ENCODE results near the gene SMIM10. TPM values are rescaled to one million over a fixed set of nuclear protein-coding genes. Genes with fewer than 3 reads are reported as not detected.
"Not testable (repeated sequence)": the region's sequence is repeated elsewhere in the genome, so short reads cannot be mapped to it uniquely, and the experiment has no call there.

SMIM10 gene
- total and polyA plus RNA-seq, 3 experiments from 2014 or later: 0.36 to 1.4 (median 1.3) TPM

GRCh38 chrX:135000516-135000915 is 9.7 kb downstream of the SMIM10 start:
- peaks cover 10 to 15% of the 10 kb centered on the region in 2 donors for H3K27me3 Mint-ChIP-seq
- Histone ChIP-seq H3K27me3 (ENCODE audit: insufficient read depth, low read length, poor library complexity, severe bottlenecking) (no peaks in the 10 kb centered on the region), H3K27ac (ENCODE audit: low read depth, low read length) (no peak overlapping the region), H3K9me3 (ENCODE audit: low read length) (no peaks in the 10 kb centered on the region), H3K36me3 (ENCODE audit: insufficient read depth, low read length) (no peaks in the 10 kb centered on the region), H3K4me1 (ENCODE audit: insufficient read depth, low read length) (no peaks in the 10 kb centered on the region), H3K4me3 (ENCODE audit: low read length) (no peak overlapping the region)
- ChIA-PET CTCF (no interaction called here), POLR2A (no interaction called here)
- H3K4me1 Mint-ChIP-seq: peaks cover 9 to 15% (median 13%) of the 10 kb centered on the region in 3 donors
- H3K9me3 Mint-ChIP-seq: no peaks in the 10 kb centered on the region
- H3K36me3 Mint-ChIP-seq: no peaks in the 10 kb centered on the region
- DNase-seq: no peak
- no peak overlapping the region for H3K4me3 Mint-ChIP-seq
- H3K27ac Mint-ChIP-seq: no peak overlapping the region

- H3K36me3 Mint-ChIP-seq: no peaks in the 10 kb centered on the region
- H3K27ac Mint-ChIP-seq: peak overlapping the region in 5 of 8 donors; percentile 24 to 86 (median 42)
- Histone ChIP-seq H3K9me3 (ENCODE audit: low read length) (no peaks in the 10 kb centered on the region), H3K4me3 (ENCODE audit: low read length) (peak overlapping the region; percentile 65), H3K27me3 (ENCODE audit: insufficient read depth, low read length, poor library complexity, severe bottlenecking) (no peaks in the 10 kb centered on the region), H3K36me3 (ENCODE audit: insufficient read depth, low read length) (no peaks in the 10 kb centered on the region), H3K4me1 (ENCODE audit: insufficient read depth, low read length) (no peaks in the 10 kb centered on the region), H3K27ac (ENCODE audit: low read depth, low read length) (no peak overlapping the region)
- CTCF ChIA-PET: interaction anchor here (0.6 kb wide), 1 partner anchor 56 kb away, joined by 4 read pairs; no protein-coding TSS in a partner anchor
- peaks cover 9 to 15% (median 13%) of the 10 kb centered on the region in 3 donors for H3K4me1 Mint-ChIP-seq
- peaks cover 0 to 10% of the 10 kb centered on the region in 2 donors for H3K27me3 Mint-ChIP-seq
- DNase-seq: peak; percentile 83 to 91 (median 87)
- H3K9me3 Mint-ChIP-seq: no peaks in the 10 kb centered on the region
- peak overlapping the region; percentile 84 to 92 (median 87) for H3K4me3 Mint-ChIP-seq
- POLR2A ChIA-PET: no interaction called here
Measured at GRCh38 chrX:135003876-135004623, 13.3 kb downstream of the SMIM10 start.

GRCh38 chrX:135006187-135006586 is 15.4 kb downstream of the SMIM10 start:
- H3K9me3 Mint-ChIP-seq: no peaks in the 10 kb centered on the region
- H3K36me3 Mint-ChIP-seq: no peaks in the 10 kb centered on the region
- Histone ChIP-seq H3K27me3 (ENCODE audit: insufficient read depth, low read length, poor library complexity, severe bottlenecking) (no peaks in the 10 kb centered on the region), H3K4me1 (ENCODE audit: insufficient read depth, low read length) (no peaks in the 10 kb centered on the region), H3K27ac (ENCODE audit: low read depth, low read length) (no peak overlapping the region), H3K9me3 (ENCODE audit: low read length) (no peaks in the 10 kb centered on the region), H3K36me3 (ENCODE audit: insufficient read depth, low read length) (no peaks in the 10 kb centered on the region), H3K4me3 (ENCODE audit: low read length) (no peak overlapping the region)
- CTCF ChIA-PET: no interaction called here
- peaks cover 9 to 15% (median 13%) of the 10 kb centered on the region in 3 donors for H3K4me1 Mint-ChIP-seq
- H3K27me3 Mint-ChIP-seq: peaks cover 0 to 13% of the 10 kb centered on the region in 2 donors
- POLR2A ChIA-PET: no interaction called here
- H3K4me3 Mint-ChIP-seq: peak overlapping the region in 1 of 7 donors; percentile 36
- no peak for DNase-seq
- no peak overlapping the region for H3K27ac Mint-ChIP-seq

GRCh38 chrX:135009057-135009610 is 18.3 kb downstream of the SMIM10 start:
- POLR2A ChIA-PET: no interaction called here
- H3K4me3 Mint-ChIP-seq: no peak overlapping the region
- no peak for DNase-seq
- Histone ChIP-seq H3K4me3 (ENCODE audit: low read length) (no peak overlapping the region), H3K4me1 (ENCODE audit: insufficient read depth, low read length) (no peaks in the 10 kb centered on the region), H3K27me3 (ENCODE audit: insufficient read depth, low read length, poor library complexity, severe bottlenecking) (no peaks in the 10 kb centered on the region), H3K36me3 (ENCODE audit: insufficient read depth, low read length) (no peaks in the 10 kb centered on the region), H3K27ac (ENCODE audit: low read depth, low read length) (no peak overlapping the region), H3K9me3 (ENCODE audit: low read length) (no peaks in the 10 kb centered on the region)
- no peak overlapping the region for H3K27ac Mint-ChIP-seq
- H3K27me3 Mint-ChIP-seq: peaks cover 0 to 10% of the 10 kb centered on the region in 2 donors
- CTCF ChIA-PET: no interaction called here
- H3K9me3 Mint-ChIP-seq: no peaks in the 10 kb centered on the region
- no peaks in the 10 kb centered on the region for H3K36me3 Mint-ChIP-seq
- H3K4me1 Mint-ChIP-seq: peaks cover 3 to 6% (median 5%) of the 10 kb centered on the region in 3 donors

GRCh38 chrX:135009838-135010237 is 19.0 kb downstream of the SMIM10 start:
- H3K36me3 Mint-ChIP-seq: no peaks in the 10 kb centered on the region
- Histone ChIP-seq H3K27ac (ENCODE audit: low read depth, low read length) (no peak overlapping the region), H3K27me3 (ENCODE audit: insufficient read depth, low read length, poor library complexity, severe bottlenecking) (no peaks in the 10 kb centered on the region), H3K4me3 (ENCODE audit: low read length) (no peak overlapping the region), H3K4me1 (ENCODE audit: insufficient read depth, low read length) (no peaks in the 10 kb centered on the region), H3K9me3 (ENCODE audit: low read length) (no peaks in the 10 kb centered on the region), H3K36me3 (ENCODE audit: insufficient read depth, low read length) (no peaks in the 10 kb centered on the region)
- DNase-seq: no peak
- ChIA-PET CTCF (no interaction called here), POLR2A (no interaction called here)
- H3K27me3 Mint-ChIP-seq: peaks cover 0 to 10% of the 10 kb centered on the region in 2 donors
- H3K27ac Mint-ChIP-seq: no peak overlapping the region
- no peaks in the 10 kb centered on the region for H3K9me3 Mint-ChIP-seq
- H3K4me3 Mint-ChIP-seq: no peak overlapping the region
- no peaks in the 10 kb centered on the region for H3K4me1 Mint-ChIP-seq

GRCh38 chrX:135010921-135011320 is 20.1 kb downstream of the SMIM10 start:
- H3K4me1 ChIP-seq (ENCODE audit: insufficient read depth, low read length): no peaks in the 10 kb centered on the region
- Mint-ChIP-seq H3K9me3 (no peaks in the 10 kb centered on the region), H3K27ac (no peak overlapping the region), H3K36me3 (no peaks in the 10 kb centered on the region), H3K4me3 (no peak overlapping the region), H3K27me3 (peaks cover 0 to 8% of the 10 kb centered on the region in 2 donors), H3K4me1 (no peaks in the 10 kb centered on the region)
- no peak overlapping the region for H3K4me3 ChIP-seq (ENCODE audit: low read length)
- H3K27ac ChIP-seq (ENCODE audit: low read depth, low read length): no peak overlapping the region
- H3K36me3 ChIP-seq (ENCODE audit: insufficient read depth, low read length): no peaks in the 10 kb centered on the region
- H3K27me3 ChIP-seq (ENCODE audit: insufficient read depth, low read length, poor library complexity, severe bottlenecking): no peaks in the 10 kb centered on the region
- H3K9me3 ChIP-seq (ENCODE audit: low read length): no peaks in the 10 kb centered on the region
- ChIA-PET POLR2A (no interaction called here), CTCF (no interaction called here)
- no peak for DNase-seq

GRCh38 chrX:135015523-135016245 is 24.9 kb downstream of the SMIM10 start:
- no peaks in the 10 kb centered on the region for H3K27me3 ChIP-seq (ENCODE audit: insufficient read depth, low read length, poor library complexity, severe bottlenecking)
- CTCF ChIA-PET: no interaction called here
- H3K9me3 ChIP-seq (ENCODE audit: low read length): no peaks in the 10 kb centered on the region
- H3K36me3 Mint-ChIP-seq: no peaks in the 10 kb centered on the region
- POLR2A ChIA-PET: no interaction called here
- H3K4me1 Mint-ChIP-seq: no peaks in the 10 kb centered on the region
- H3K27me3 Mint-ChIP-seq: peaks cover 2 to 4% of the 10 kb centered on the region in 2 donors
- no peak overlapping the region for H3K4me3 Mint-ChIP-seq
- no peaks in the 10 kb centered on the region for H3K36me3 ChIP-seq (ENCODE audit: insufficient read depth, low read length)
- H3K27ac ChIP-seq (ENCODE audit: low read depth, low read length): no peak overlapping the region
- no peak overlapping the region for H3K4me3 ChIP-seq (ENCODE audit: low read length)
- H3K4me1 ChIP-seq (ENCODE audit: insufficient read depth, low read length): no peaks in the 10 kb centered on the region
- no peak for DNase-seq
- H3K27ac Mint-ChIP-seq: no peak overlapping the region
- H3K9me3 Mint-ChIP-seq: no peaks in the 10 kb centered on the region

GRCh38 chrX:135019890-135020289 is 29.1 kb downstream of the SMIM10 start:
- H3K4me3 Mint-ChIP-seq; DNase-seq; H3K36me3 Mint-ChIP-seq; H3K27ac Mint-ChIP-seq; H3K36me3 ChIP-seq (ENCODE audit: insufficient read depth, low read length); H3K9me3 ChIP-seq (ENCODE audit: low read length); POLR2A ChIA-PET; CTCF ChIA-PET; H3K9me3 Mint-ChIP-seq; H3K4me3 ChIP-seq (ENCODE audit: low read length); H3K4me1 ChIP-seq (ENCODE audit: insufficient read depth, low read length); H3K27ac ChIP-seq (ENCODE audit: low read depth, low read length): not testable (repeated sequence)
- H3K27me3 ChIP-seq (ENCODE audit: insufficient read depth, low read length, poor library complexity, severe bottlenecking): peaks cover 11% of the 10 kb centered on the region
- H3K27me3 Mint-ChIP-seq: peaks cover 21 to 37% of the 10 kb centered on the region in 2 donors
- H3K4me1 Mint-ChIP-seq: peaks cover 7 to 16% (median 16%) of the 10 kb centered on the region in 3 donors
